GM12864 (cell line): ENCODE data around the gene DCDC1.
A peak's percentile ranks its signal among the peaks of the same experiment; 100 is the strongest.

Source experiments
- DNase-seq: peaks from one replicate; pipeline ENCODE4 v3.0.0-alpha.2; 2011; ENCODE audit warnings: low read depth
- H3K4me3 ChIP-seq: 2 replicates; pipeline ENCODE4 v1.5.1; 2011; ENCODE audit warnings: mild to moderate bottlenecking, low read depth, low read length, control low read depth
- TF ChIP-seq, protein P1 (sequence below): IDR thresholded peaks from 2 replicates; pipeline ENCODE4 v1.5.1; 2011; ENCODE audit warnings: low read depth, mild to moderate bottlenecking, moderate library complexity, low read length, control low read depth, inconsistent platforms; ENCODE audit errors: missing control alignments

DCDC1 gene

DNA sequence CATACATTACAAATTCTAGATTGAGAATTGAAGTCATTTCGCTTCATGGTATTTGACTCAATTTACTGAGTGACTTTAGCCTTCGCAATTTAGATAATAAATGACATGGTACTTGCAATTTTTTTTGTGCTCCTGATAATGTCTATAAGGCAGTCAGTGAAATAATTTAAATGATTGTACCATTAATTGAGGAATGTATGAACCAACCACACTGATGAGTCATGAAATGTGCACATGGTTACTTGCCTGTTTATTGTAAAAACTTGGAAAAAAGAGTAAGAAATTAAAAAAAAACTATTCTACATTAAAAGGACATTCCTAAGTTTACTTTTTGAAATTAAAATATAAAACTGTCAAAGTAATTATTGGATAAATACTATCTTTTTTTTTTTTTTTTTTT is 43.4 kb upstream of the DCDC1 start:
- DNase-seq, result no peak
- TF ChIP-seq, protein P1, sequence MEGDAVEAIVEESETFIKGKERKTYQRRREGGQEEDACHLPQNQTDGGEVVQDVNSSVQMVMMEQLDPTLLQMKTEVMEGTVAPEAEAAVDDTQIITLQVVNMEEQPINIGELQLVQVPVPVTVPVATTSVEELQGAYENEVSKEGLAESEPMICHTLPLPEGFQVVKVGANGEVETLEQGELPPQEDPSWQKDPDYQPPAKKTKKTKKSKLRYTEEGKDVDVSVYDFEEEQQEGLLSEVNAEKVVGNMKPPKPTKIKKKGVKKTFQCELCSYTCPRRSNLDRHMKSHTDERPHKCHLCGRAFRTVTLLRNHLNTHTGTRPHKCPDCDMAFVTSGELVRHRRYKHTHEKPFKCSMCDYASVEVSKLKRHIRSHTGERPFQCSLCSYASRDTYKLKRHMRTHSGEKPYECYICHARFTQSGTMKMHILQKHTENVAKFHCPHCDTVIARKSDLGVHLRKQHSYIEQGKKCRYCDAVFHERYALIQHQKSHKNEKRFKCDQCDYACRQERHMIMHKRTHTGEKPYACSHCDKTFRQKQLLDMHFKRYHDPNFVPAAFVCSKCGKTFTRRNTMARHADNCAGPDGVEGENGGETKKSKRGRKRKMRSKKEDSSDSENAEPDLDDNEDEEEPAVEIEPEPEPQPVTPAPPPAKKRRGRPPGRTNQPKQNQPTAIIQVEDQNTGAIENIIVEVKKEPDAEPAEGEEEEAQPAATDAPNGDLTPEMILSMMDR, result no peak
- no peak overlapping the region for H3K4me3 ChIP-seq

DNA sequence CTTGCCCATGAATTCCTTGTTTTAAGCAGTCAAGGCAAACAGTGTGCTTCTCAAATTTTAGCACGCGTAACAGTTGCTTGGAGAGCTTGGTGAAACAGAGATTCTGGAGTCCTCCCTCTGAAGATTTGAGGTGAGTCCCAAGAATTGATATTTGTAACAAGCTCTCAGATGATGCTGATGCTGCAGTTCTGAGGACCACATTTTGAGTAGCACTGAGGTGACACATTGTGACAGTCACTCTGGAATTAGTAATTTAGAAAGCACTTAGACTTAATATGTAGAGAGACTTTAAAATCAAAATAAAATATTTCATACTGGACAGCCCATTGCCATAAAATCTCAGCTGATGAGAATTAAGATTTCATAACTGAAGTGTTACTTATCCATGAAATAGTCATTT is 38.7 kb upstream of the DCDC1 start:
- TF ChIP-seq, protein P1, result no peak
- no peak for DNase-seq
- H3K4me3 ChIP-seq, result no peak overlapping the region

DNA sequence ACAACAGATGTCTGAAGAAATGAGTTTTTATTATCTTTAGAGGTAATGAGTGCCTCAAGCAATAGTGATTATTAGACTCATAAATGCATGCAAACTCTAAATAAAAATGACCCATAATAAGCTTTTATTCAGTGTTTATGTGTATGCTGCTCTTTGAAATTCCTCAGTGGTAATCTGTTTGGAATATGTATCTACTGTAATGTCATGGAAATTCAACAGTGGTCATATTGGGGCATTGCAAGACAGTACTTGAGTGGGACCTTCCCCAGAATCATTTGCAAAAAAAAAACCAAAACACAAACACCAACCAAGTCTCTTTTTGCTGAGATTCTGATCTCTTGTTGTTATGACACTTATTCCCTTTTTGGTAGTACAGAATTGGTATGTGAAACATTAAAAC is 35.1 kb upstream of the DCDC1 start:
- H3K4me3 ChIP-seq, result no peak overlapping the region
- DNase-seq, result no peak
- TF ChIP-seq, protein P1, result no peak

DNA sequence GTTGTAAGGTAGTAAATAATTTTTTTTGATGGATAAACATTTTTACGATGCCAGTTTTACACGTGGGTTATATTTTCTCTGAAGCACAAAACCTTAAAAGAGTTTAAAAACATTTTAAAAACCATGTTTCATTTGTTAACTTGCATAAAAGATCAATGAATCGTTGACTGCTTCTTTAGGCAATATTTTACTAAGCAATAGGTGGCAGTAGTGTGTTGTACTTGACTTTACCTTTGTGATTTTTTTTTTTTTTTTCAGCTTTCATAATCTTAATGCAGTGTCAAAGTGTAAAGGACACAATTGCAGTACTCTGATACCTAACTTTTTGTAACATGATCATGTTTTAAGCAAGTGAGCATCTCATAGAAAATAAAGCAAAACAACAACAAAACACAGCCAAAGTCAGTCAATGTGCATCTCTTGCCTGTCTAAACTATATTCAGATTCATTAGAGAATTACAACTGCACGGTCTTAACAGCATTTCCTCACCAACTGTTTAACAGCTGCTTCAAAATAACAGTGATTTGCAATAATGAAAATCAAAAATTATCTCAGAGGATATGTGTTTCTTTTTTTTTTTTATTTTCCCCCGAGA is 27.8 kb upstream of the DCDC1 start:
- no peak overlapping the region for H3K4me3 ChIP-seq
- TF ChIP-seq, protein P1, result peak; percentile 38
- no peak for DNase-seq

DNA sequence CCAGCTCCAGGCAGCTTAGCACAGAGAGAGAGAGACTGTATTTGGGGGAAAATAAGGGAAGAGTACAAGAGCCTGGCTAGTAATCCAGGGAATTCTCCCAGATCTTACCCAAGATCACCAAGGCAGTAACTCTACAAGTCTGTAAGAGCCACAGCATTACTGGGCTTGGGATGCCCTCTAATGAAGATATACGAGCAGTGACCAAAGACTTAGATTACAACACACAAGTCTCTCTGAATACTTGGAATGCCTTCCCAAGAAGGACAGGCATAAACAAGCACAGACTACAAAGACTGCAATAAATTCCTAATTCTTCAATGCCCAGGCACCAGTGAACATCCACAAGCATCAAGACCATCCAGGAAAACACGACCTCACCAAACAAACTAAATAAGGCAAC is 17.8 kb upstream of the DCDC1 start:
- no peak for DNase-seq
- no peak overlapping the region for H3K4me3 ChIP-seq
- TF ChIP-seq, protein P1, result no peak

DNA sequence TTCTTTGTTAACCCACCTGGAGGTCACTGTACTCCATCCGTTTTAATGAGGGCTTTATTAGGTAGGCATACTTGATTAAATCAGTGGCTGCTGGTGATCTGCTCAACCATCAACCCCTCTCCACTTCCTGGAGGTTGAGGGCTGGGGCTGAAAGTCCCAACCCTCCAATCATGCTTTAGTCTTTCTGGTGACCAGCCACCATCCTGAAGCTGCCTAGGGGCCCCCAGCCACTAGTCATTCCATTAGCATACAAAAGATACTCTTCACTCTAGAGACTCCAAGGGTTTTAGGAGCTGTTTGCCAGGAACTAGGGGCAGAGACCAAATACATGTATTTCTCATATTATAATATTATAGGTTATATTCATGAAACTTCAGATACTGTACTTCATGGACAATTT is 13.6 kb upstream of the DCDC1 start:
- no peak overlapping the region for H3K4me3 ChIP-seq
- DNase-seq, result no peak
- TF ChIP-seq, protein P1, result no peak

DNA sequence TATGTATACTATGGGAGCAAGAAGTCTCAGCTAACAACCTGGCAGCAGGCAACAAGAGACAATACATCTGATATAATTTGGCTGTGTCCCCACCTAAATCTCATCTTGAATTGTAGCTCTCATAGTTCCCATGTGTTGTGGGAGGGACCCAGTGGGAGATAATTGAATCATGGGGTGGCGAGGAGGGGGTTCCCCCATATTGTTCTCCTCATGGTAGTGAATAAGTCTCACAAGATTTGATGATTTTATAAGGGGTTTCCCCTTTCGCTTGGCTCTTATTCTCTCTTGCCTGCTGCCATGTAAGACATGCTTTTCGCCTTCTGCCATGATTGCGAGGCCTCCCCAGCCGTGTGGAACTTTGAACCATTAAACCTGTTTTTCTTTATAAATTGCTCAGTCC is 6.3 kb upstream of the DCDC1 start:
- TF ChIP-seq, protein P1, result no peak
- no peak for DNase-seq
- H3K4me3 ChIP-seq, result no peak overlapping the region
